IMR-90 (cell line): ENCODE results near the gene GPR152. TPM values are rescaled to one million over a fixed set of nuclear protein-coding genes. Genes with fewer than 3 reads are reported as not detected.

Experiments
- ATAC-seq: fragments of 200-7000 bp; cut with Tn5 transposase; 2 replicates; pipeline ENCODE4 v1.9.1; 2020; ENCODE audit warnings: low read depth, mild to moderate bottlenecking, moderate library complexity
- BruUV-seq: library from RNA; stranded (reverse); fragments of 400-500 nt; replicated peaks from 2 replicates; lab custom pipeline; 2021; lab: Mats Ljungman, UMichigan
- CTCF ChIA-PET: fragments of 300-600 bp; formaldehyde crosslinking; extraction: SDS; loops from one replicate; lab custom pipeline; 2021; ENCODE audit warnings: antibody characterized with exemption; lab: Yijun Ruan, JAX
- POLR2A ChIA-PET: fragments of 300-600 bp; sonication (Branson Sonifier 250); formaldehyde crosslinking; loops from one replicate; lab custom pipeline; 2022; ENCODE audit warnings: antibody characterized with exemption; ENCODE audit not compliant: unreplicated experiment; lab: Charles Lee
- DNase-seq: peaks from one replicate; pipeline ENCODE4 v3.0.0; 2013
- H2AFZ ChIP-seq: replicated peaks from 2 replicates; pipeline ENCODE3; 2013; ENCODE audit warnings: low read length, mild to moderate bottlenecking; ENCODE audit not compliant: poor library complexity
- H2AK5ac ChIP-seq: 2 replicates; pipeline ENCODE4 v1.6.1; 2013; ENCODE audit warnings: low read depth, low read length, inconsistent platforms
- H2AK9ac ChIP-seq: replicated peaks from 2 replicates; pipeline ENCODE3; 2013; ENCODE audit warnings: mild to moderate bottlenecking, low read depth, low read length, moderate library complexity; ENCODE audit not compliant: poor library complexity
- H2BK120ac ChIP-seq: 2 replicates; pipeline ENCODE4 v1.6.1; 2013; ENCODE audit warnings: low read depth, low read length, inconsistent platforms
- H2BK15ac ChIP-seq: 3 replicates; pipeline ENCODE4 v1.6.1; 2013; ENCODE audit warnings: low read depth, low read length, inconsistent platforms
- H2BK20ac ChIP-seq: 2 replicates; pipeline ENCODE4 v1.6.1; 2013; ENCODE audit warnings: low read depth, mild to moderate bottlenecking, inconsistent platforms, low read length, moderate library complexity
- H2BK5ac ChIP-seq: 2 replicates; pipeline ENCODE4 v1.6.1; 2013; ENCODE audit warnings: mild to moderate bottlenecking, low read depth, low read length, inconsistent platforms; ENCODE audit not compliant: poor library complexity, severe bottlenecking
- H3K14ac ChIP-seq: replicated peaks from 2 replicates; pipeline ENCODE4 v1.6.1; 2013; ENCODE audit warnings: low read depth, low read length, inconsistent platforms
- H3K18ac ChIP-seq: 2 replicates; pipeline ENCODE4 v1.6.1; 2013; ENCODE audit warnings: low read depth, low read length, control low read depth
- H3K23ac ChIP-seq: 2 replicates; pipeline ENCODE4 v1.6.1; 2013; ENCODE audit warnings: low read depth, low read length, inconsistent platforms
- H3K27ac ChIP-seq: 2 replicates; pipeline ENCODE4 v1.5.1; 2013; ENCODE audit warnings: mild to moderate bottlenecking, control low read depth, low read length; ENCODE audit not compliant: insufficient read depth
- H3K27me3 ChIP-seq: 2 replicates; pipeline ENCODE4 v1.6.1; 2013; ENCODE audit warnings: low read length; ENCODE audit not compliant: control insufficient read depth, insufficient read depth
- H3K36me3 ChIP-seq: 2 replicates; pipeline ENCODE4 v1.6.1; 2013; ENCODE audit warnings: low read length, mixed read lengths; ENCODE audit not compliant: control insufficient read depth, insufficient read depth
- H3K4ac ChIP-seq: 2 replicates; pipeline ENCODE4 v1.6.1; 2013; ENCODE audit warnings: low read depth, low read length, inconsistent platforms
- H3K4me1 ChIP-seq: 2 replicates; pipeline ENCODE4 v1.6.1; 2013; ENCODE audit warnings: low read length, mixed read lengths; ENCODE audit not compliant: control insufficient read depth, insufficient read depth
- H3K4me2 ChIP-seq: 2 replicates; pipeline ENCODE4 v1.6.1; 2013; ENCODE audit warnings: low read depth, mild to moderate bottlenecking, control low read depth, low read length, moderate library complexity
- H3K4me3 ChIP-seq: 2 replicates; pipeline ENCODE4 v1.5.1; 2013; ENCODE audit warnings: low read depth, mild to moderate bottlenecking, control low read depth, low read length, moderate library complexity; ENCODE audit not compliant: insufficient read depth
- H3K56ac ChIP-seq: 2 replicates; pipeline ENCODE4 v1.6.1; 2013; ENCODE audit warnings: low read length, inconsistent platforms; ENCODE audit not compliant: insufficient read depth; ENCODE audit errors: extremely low read depth
- H3K79me1 ChIP-seq, 2 experiments: 2 replicates each; pipeline ENCODE4 v1.6.1; 2013; ENCODE audit warnings: low read length in 2 of 2, inconsistent platforms in 1 of 2, low read depth in 1 of 2
- H3K9ac ChIP-seq: 2 replicates; pipeline ENCODE4 v1.6.1; 2013; ENCODE audit warnings: low read depth, low read length, control low read depth
- H3K9me1 ChIP-seq: 2 replicates; pipeline ENCODE4 v1.6.1; 2013; ENCODE audit warnings: low read length, inconsistent platforms; ENCODE audit not compliant: insufficient read depth
- H3K9me3 ChIP-seq: 2 replicates; pipeline ENCODE4 v1.6.1; 2013; ENCODE audit warnings: low read length; ENCODE audit not compliant: control insufficient read depth, insufficient read depth
- H4K20me1 ChIP-seq: 2 replicates; pipeline ENCODE4 v1.6.1; 2013; ENCODE audit warnings: low read length, inconsistent platforms; ENCODE audit not compliant: insufficient read depth
- H4K5ac ChIP-seq: 2 replicates; pipeline ENCODE4 v1.6.1; 2013; ENCODE audit warnings: mild to moderate bottlenecking, low read depth, low read length, control low read depth
- H4K8ac ChIP-seq, 2 experiments: 2 replicates each; pipeline ENCODE4 v1.6.1; 2013; ENCODE audit warnings: low read depth in 2 of 2, low read length in 2 of 2, control low read depth in 1 of 2, inconsistent platforms in 1 of 2
- H4K91ac ChIP-seq: 2 replicates; pipeline ENCODE4 v1.6.1; 2013; ENCODE audit warnings: low read depth, low read length, inconsistent platforms; ENCODE audit not compliant: insufficient read depth
- CEBPB ChIP-seq: IDR thresholded peaks from 2 replicates; pipeline ENCODE4 v1.6.1; 2012; ENCODE audit warnings: low read depth, low read length, improper control_type of control experiment
- ELK1 ChIP-seq: fragments of 150-350 bp; IDR thresholded peaks from 2 replicates; pipeline ENCODE4 v1.6.1; 2016; ENCODE audit warnings: low read depth, mild to moderate bottlenecking, low read length, moderate library complexity, borderline replicate concordance
- FOS ChIP-seq: fragments of 150-350 bp; IDR thresholded peaks from 2 replicates; pipeline ENCODE4 v1.6.1; 2016; ENCODE audit warnings: low read depth, low read length
- MXI1 ChIP-seq: IDR thresholded peaks from 2 replicates; pipeline ENCODE4 v1.6.1; 2012; ENCODE audit warnings: low read depth, mild to moderate bottlenecking, low read length, moderate library complexity, borderline replicate concordance
- NFE2L2 ChIP-seq: fragments of 150-350 bp; IDR thresholded peaks from 2 replicates; pipeline ENCODE4 v1.6.1; 2016; ENCODE audit warnings: low read depth, mild to moderate bottlenecking, low read length
- POLR2A ChIP-seq: IDR thresholded peaks from 2 replicates; pipeline ENCODE4 v1.6.1; 2012; ENCODE audit warnings: mild to moderate bottlenecking, low read depth, low read length
- SMC3 ChIP-seq: fragments of 150-350 bp; IDR thresholded peaks from 2 replicates; pipeline ENCODE4 v1.6.1; 2016; ENCODE audit warnings: low read depth, mild to moderate bottlenecking, antibody characterized with exemption, low read length, moderate library complexity
- USF2 ChIP-seq: fragments of 150-350 bp; IDR thresholded peaks from 2 replicates; pipeline ENCODE4 v1.6.1; 2017; ENCODE audit warnings: mild to moderate bottlenecking, antibody characterized with exemption, low read length, low read depth
- WGBS, 2 experiments: methylation state at CpG; one replicate each; pipeline versions ENCODE4 v1.1.5 to v1.1.7; 2013; ENCODE audit warnings: missing lambda C conversion rate in 2 of 2; ENCODE audit not compliant: insufficient read length in 1 of 2; ENCODE audit errors: extremely low coverage in 2 of 2; 5-methylcytosine and 5-hydroxymethylcytosine counted together
- dilution Hi-C: fragments of 300-500 bp; cut with HindIII; formaldehyde crosslinking; loops from one replicate; pipeline ENCODE4 v1.14.3; 2018; ENCODE audit warnings: low sequenced_read_pairs; ENCODE audit not compliant: unreplicated experiment
- in situ Hi-C: fragments of 300-500 bp; cut with MboI; formaldehyde crosslinking; loops from 3 replicates; pipeline ENCODE4 v1.14.3; 2019; ENCODE audit warnings: low sequenced_read_pairs, inconsistent platforms, mixed read lengths
- intact Hi-C: fragments of 100-400 bp; cut with micrococcal nuclease; formaldehyde crosslinking; loops from 2 replicates; pipeline ENCODE4 v1.10.0; 2022
- polyA plus RNA-seq, 3 experiments: library from polyadenylated mRNA; depleted of rRNA; stranded (reverse); fragments of >200 nt; gene quantifications; 2 replicates each; pipeline ENCODE4 v1.2.3, GENCODE V29; 2012; ENCODE audit warnings: low replicate concordance in 1 of 3
- total RNA-seq: library from RNA; depleted of rRNA; stranded (reverse); fragments of >200 nt; gene quantifications from 2 replicates; pipeline ENCODE4 v1.2.3, GENCODE V29; 2012

The GPR152 gene
- total and polyA plus RNA-seq, 2 of the 4 experiments (the other 2 are of a cell fraction): not detected

DNA sequence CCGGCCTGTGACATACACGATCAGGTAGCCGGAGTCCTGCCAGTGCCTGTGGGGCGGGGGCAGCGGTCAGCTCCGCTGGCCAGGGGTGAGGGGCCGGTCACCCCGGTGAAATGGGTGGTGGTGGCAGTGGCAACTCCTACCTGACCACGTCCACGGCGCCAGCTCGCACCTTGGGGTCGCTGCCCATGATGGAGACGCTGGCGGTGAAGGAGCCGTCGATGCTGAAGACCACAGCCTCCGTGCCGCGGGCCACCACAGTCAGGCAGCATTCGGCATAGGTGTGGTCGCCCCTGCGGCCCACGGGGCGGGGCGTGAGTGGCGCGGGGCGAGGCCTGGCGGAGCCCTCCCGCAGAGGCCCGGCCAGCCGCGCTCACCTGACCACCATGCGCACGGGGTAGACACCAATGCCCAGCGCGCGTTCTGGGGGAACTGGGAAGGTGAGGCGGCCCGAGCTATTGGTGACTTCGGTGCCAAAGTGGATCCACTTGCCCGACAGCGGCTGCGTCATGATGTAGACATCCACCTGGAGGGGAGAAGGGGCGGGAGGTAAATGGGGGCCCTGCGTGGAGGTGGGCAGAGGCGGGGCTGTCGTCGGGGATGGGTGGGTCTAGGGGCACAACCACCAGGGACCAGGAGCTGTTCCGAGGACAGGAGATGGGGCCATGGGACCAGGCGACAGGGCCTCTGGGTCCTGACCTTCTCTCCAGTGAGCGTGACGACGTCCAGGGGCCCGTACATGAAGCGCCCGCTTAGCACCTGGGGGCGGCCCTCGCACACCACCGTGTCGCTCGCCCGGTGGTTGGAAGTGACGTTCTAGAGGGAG is 41.2 kb upstream of the GPR152 start (continued):
- TF ChIP-seq NFE2L2: no peak

GRCh38 chr11:67492801-67493547 is 40.4 kb upstream of the GPR152 start:
- Histone ChIP-seq H3K4me1 (no peaks in the 10 kb centered on the region), H2BK20ac (no peak overlapping the region), H3K27me3 (no peaks in the 10 kb centered on the region), H3K4ac (no peak overlapping the region), H3K4me3 (no peak overlapping the region), H4K20me1 (no peaks in the 10 kb centered on the region; the same call in 1 of the 2 replicates), H4K91ac (no peak overlapping the region), H3K18ac (no peak overlapping the region), H3K79me1 (no peaks in the 10 kb centered on the region), H3K9me1 (peaks cover 4% of the 10 kb centered on the region; the same call in 1 of the 2 replicates), H3K36me3 (peaks cover 57% of the 10 kb centered on the region), H3K56ac (no peak overlapping the region), H2AFZ (no peak overlapping the region), H2AK9ac (peak overlapping the region; percentile 37), H3K9me3 (no peaks in the 10 kb centered on the region), H2BK15ac (no peak overlapping the region), H2AK5ac (no peak overlapping the region), H2BK120ac (no peak overlapping the region), H3K27ac (no peak overlapping the region), H3K23ac (no peak overlapping the region), H3K14ac (no peak overlapping the region), H4K8ac (no peak overlapping the region), H3K9ac (no peak overlapping the region), H2BK5ac (no peak overlapping the region), H4K5ac (no peak overlapping the region), H3K4me2 (no peak overlapping the region)
- TF ChIP-seq ELK1 (no peak), USF2 (no peak), SMC3 (no peak), FOS (no peak), MXI1 (no peak), CEBPB (no peak), POLR2A (no peak)
- no peak for ATAC-seq
- ChIA-PET POLR2A (no interaction called here), CTCF (no interaction called here)
- intact Hi-C loops: no loop called here
- WGBS, 2 experiments: 91% methylated on average over 21 of the region's 46 CpGs; no CpG with 5 or more reads in 1 of the 2 experiments
- no TSS peak for BruUV-seq
- dilution Hi-C loops: no loop called here
- no peak for DNase-seq
- in situ Hi-C loops: no loop called here
